Measurements from ENCODE around the gene IQSEC1. TPM values are rescaled to one million over a fixed set of nuclear protein-coding genes. Genes with fewer than 3 reads are reported as not detected.

Gene IQSEC1
- total and polyA plus RNA-seq, 2 donors (not counting 3 experiments of a cell fraction or from before 2014, with no cell fraction given): 5.2 to 18.0 TPM

GRCh38 chr3:12980596-12981290 is 92.5 kb downstream of the IQSEC1 start:
- POLR2A ChIA-PET: no interaction called here
- no peaks in the 10 kb centered on the region for H3K9me1 ChIP-seq (replicated peaks; ENCODE audit: control insufficient read depth, extremely low read depth, insufficient read depth, low read length)
- BruUV-seq (replicated peaks): no TSS peak
- TF ChIP-seq GATA2 (IDR thresholded peaks at IDR 0.05; ENCODE audit: insufficient read depth, insufficient read length, low read depth, low read length) (no peak), FOS (IDR thresholded peaks at IDR 0.05; ENCODE audit: borderline replicate concordance, insufficient read depth, low read length) (no peak), EZH2 (IDR thresholded peaks at IDR 0.05; ENCODE audit: borderline replicate concordance, low read depth, low read length, severe bottlenecking) (no peak)
- TF ChIP-seq, protein P1, sequence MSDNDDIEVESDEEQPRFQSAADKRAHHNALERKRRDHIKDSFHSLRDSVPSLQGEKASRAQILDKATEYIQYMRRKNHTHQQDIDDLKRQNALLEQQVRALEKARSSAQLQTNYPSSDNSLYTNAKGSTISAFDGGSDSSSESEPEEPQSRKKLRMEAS (IDR thresholded peaks at IDR 0.05; ENCODE audit: insufficient read depth, insufficient read length): no peak
- H3K4me3 ChIP-seq (replicated peaks in 1 of 3; ENCODE audit: insufficient read depth in 1 of 3, low read depth in 1 of 3, low read length in 3 of 3): no peak overlapping the region
- H3K79me2 ChIP-seq (ENCODE audit: control insufficient read depth, insufficient read depth, low read length): no peaks in the 10 kb centered on the region
- H3K4me1 ChIP-seq (ENCODE audit: control insufficient read depth, extremely low read depth, insufficient read depth, low read length): no peaks in the 10 kb centered on the region
- DNase-seq (ENCODE audit: low read depth, low spot score): no peak
- H4K20me1 ChIP-seq (replicated peaks; ENCODE audit: control insufficient read depth, extremely low read depth, insufficient read depth, low read length): no peaks in the 10 kb centered on the region
- CTCF ChIA-PET: interaction anchor here (1.0 to 4.2 kb wide), 4 partner anchors 9 to 24 kb away, joined by 3 to 68 read pairs (median 28); no protein-coding TSS in a partner anchor
- H3K36me3 ChIP-seq (ENCODE audit: control insufficient read depth in 2 of 2, extremely low read depth in 1 of 2, insufficient read depth in 2 of 2, low read length in 2 of 2): no peaks in the 10 kb centered on the region
- no peak overlapping the region for H3K27ac ChIP-seq (ENCODE audit: insufficient read depth, low read depth, low read length)
- no peak for FAIRE-seq
- H3K27me3 ChIP-seq (ENCODE audit: control insufficient read depth in 2 of 2, insufficient read depth in 2 of 2, low read length in 2 of 2): peaks cover 0 to 8% of the 10 kb centered on the region in 2 experiments
- intact Hi-C loops (cut with micrococcal nuclease) (loop anchor here (10.0 kb wide), 1 partner anchor 776 kb away; no protein-coding TSS in a partner anchor), dilution Hi-C loops (cut with MboI; ENCODE audit: extremely low pct_ligation_motif_present, low sequenced_read_pairs) (no loop called here)
- no peak overlapping the region for H2AFZ ChIP-seq (ENCODE audit: low read depth, low read length)
- no peak overlapping the region for H3K9ac ChIP-seq (replicated peaks; ENCODE audit: extremely low read depth, insufficient read depth, low read length)
- no peak overlapping the region for H3K4me2 ChIP-seq (ENCODE audit: insufficient read depth, low read length)
- H3K9me3 ChIP-seq (replicated peaks; ENCODE audit: control insufficient read depth, insufficient read depth, low read length): no peaks in the 10 kb centered on the region

GRCh38 chr3:12979947-12980487 is 93.2 kb downstream of the IQSEC1 start:
- dilution Hi-C loops (cut with MboI; ENCODE audit: extremely low pct_ligation_motif_present, low sequenced_read_pairs) (no loop called here), intact Hi-C loops (cut with micrococcal nuclease) (loop anchor here (10.0 kb wide), 1 partner anchor 775 kb away; no protein-coding TSS in a partner anchor)
- no peaks in the 10 kb centered on the region for H4K20me1 ChIP-seq (replicated peaks; ENCODE audit: control insufficient read depth, extremely low read depth, insufficient read depth, low read length)
- ChIA-PET CTCF (interaction anchor here (1.0 to 2.2 kb wide), 2 partner anchors 10 to 15 kb away, joined by 3 to 8 read pairs; no protein-coding TSS in a partner anchor), POLR2A (no interaction called here)
- H3K4me1 ChIP-seq (ENCODE audit: control insufficient read depth, extremely low read depth, insufficient read depth, low read length): no peaks in the 10 kb centered on the region
- no peaks in the 10 kb centered on the region for H3K36me3 ChIP-seq (ENCODE audit: control insufficient read depth in 2 of 2, extremely low read depth in 1 of 2, insufficient read depth in 2 of 2, low read length in 2 of 2)
- no peak overlapping the region for H3K4me2 ChIP-seq (ENCODE audit: insufficient read depth, low read length)
- no peak overlapping the region for H3K27ac ChIP-seq (ENCODE audit: insufficient read depth, low read depth, low read length)
- no TSS peak for BruUV-seq (replicated peaks)
- no peak overlapping the region for H3K9ac ChIP-seq (replicated peaks; ENCODE audit: extremely low read depth, insufficient read depth, low read length)
- H3K27me3 ChIP-seq (ENCODE audit: control insufficient read depth in 2 of 2, insufficient read depth in 2 of 2, low read length in 2 of 2): peaks cover 5 to 13% of the 10 kb centered on the region in 2 experiments
- no peaks in the 10 kb centered on the region for H3K9me3 ChIP-seq (replicated peaks; ENCODE audit: control insufficient read depth, insufficient read depth, low read length)
- no peak overlapping the region for H2AFZ ChIP-seq (ENCODE audit: low read depth, low read length)
- H3K79me2 ChIP-seq (ENCODE audit: control insufficient read depth, insufficient read depth, low read length): no peaks in the 10 kb centered on the region
- FAIRE-seq (no peak), DNase-seq (ENCODE audit: low read depth, low spot score) (no peak)
- no peaks in the 10 kb centered on the region for H3K9me1 ChIP-seq (replicated peaks; ENCODE audit: control insufficient read depth, extremely low read depth, insufficient read depth, low read length)
- TF ChIP-seq MYC (IDR thresholded peaks at IDR 0.05; ENCODE audit: low read depth, low read length) (no peak), EZH2 (IDR thresholded peaks at IDR 0.05; ENCODE audit: borderline replicate concordance, low read depth, low read length, severe bottlenecking) (no peak), POLR2AphosphoS5 (IDR thresholded peaks at IDR 0.05; ENCODE audit: insufficient read depth, low read depth, low read length) (no peak)
- TF ChIP-seq, protein P2, sequence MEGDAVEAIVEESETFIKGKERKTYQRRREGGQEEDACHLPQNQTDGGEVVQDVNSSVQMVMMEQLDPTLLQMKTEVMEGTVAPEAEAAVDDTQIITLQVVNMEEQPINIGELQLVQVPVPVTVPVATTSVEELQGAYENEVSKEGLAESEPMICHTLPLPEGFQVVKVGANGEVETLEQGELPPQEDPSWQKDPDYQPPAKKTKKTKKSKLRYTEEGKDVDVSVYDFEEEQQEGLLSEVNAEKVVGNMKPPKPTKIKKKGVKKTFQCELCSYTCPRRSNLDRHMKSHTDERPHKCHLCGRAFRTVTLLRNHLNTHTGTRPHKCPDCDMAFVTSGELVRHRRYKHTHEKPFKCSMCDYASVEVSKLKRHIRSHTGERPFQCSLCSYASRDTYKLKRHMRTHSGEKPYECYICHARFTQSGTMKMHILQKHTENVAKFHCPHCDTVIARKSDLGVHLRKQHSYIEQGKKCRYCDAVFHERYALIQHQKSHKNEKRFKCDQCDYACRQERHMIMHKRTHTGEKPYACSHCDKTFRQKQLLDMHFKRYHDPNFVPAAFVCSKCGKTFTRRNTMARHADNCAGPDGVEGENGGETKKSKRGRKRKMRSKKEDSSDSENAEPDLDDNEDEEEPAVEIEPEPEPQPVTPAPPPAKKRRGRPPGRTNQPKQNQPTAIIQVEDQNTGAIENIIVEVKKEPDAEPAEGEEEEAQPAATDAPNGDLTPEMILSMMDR (IDR thresholded peaks at IDR 0.05; ENCODE audit: extremely low read depth in 1 of 2, insufficient read depth in 1 of 2, low read depth in 1 of 2, low read length in 2 of 2): no peak
- H3K4me3 ChIP-seq (replicated peaks in 1 of 3; ENCODE audit: insufficient read depth in 1 of 3, low read depth in 1 of 3, low read length in 3 of 3): no peak overlapping the region
